Keratinocyte (primary cell): ENCODE data around the gene SYNDIG1. TPM values are rescaled to one million over a fixed set of nuclear protein-coding genes. Genes with fewer than 3 reads are reported as not detected.

Experiments
- DNase-seq: peaks from one replicate; pipeline ENCODE4 v3.0.0-alpha.2; 2011; ENCODE audit warnings: low read depth, missing footprints, low spot score
- FAIRE-seq: peaks from 2 replicates; lab custom pipeline; 2011; peaks lifted over from hg19 to GRCh38; lab: Jason Lieb, UNC
- H2AFZ ChIP-seq: 2 replicates; pipeline ENCODE4 v1.6.0; 2012; ENCODE audit warnings: low read length, control low read depth, inconsistent platforms; ENCODE audit not compliant: control insufficient read depth
- H3K27ac ChIP-seq: 2 replicates; pipeline ENCODE4 v1.5.1; 2011; ENCODE audit warnings: low read length; ENCODE audit not compliant: control insufficient read depth, insufficient read depth
- H3K27me3 ChIP-seq: 3 replicates; pipeline ENCODE4 v1.6.0; 2011; ENCODE audit warnings: low read length; ENCODE audit not compliant: control insufficient read depth, insufficient read depth; ENCODE audit errors: extremely low read depth
- H3K36me3 ChIP-seq, 2 experiments: 2 replicates in 1 of 2; 3 replicates in 1 of 2; pipeline ENCODE4 v1.5.1; 2011; ENCODE audit warnings: low read length in 2 of 2, mild to moderate bottlenecking in 1 of 2; ENCODE audit not compliant: control insufficient read depth in 2 of 2, insufficient read depth in 2 of 2; ENCODE audit errors: extremely low read depth in 1 of 2
- H3K4me1 ChIP-seq: 3 replicates; pipeline ENCODE4 v1.5.1; 2011; ENCODE audit warnings: low read length; ENCODE audit not compliant: control insufficient read depth, insufficient read depth; ENCODE audit errors: extremely low read depth
- H3K4me2 ChIP-seq: 3 replicates; pipeline ENCODE4 v1.6.0; 2011; ENCODE audit warnings: low read depth, low read length; ENCODE audit not compliant: control insufficient read depth, insufficient read depth; ENCODE audit errors: extremely low read depth
- H3K4me3 ChIP-seq, 3 experiments: fragments of 200-600 bp in 1 of 3; sonication (generic) in 1 of 3; 2 replicates in 2 of 3; 3 replicates in 1 of 3; pipeline ENCODE4 v1.5.1; 2011 to 2016; ENCODE audit warnings: low read length in 3 of 3, mild to moderate bottlenecking in 3 of 3, control low read depth in 2 of 3, inconsistent platforms in 1 of 3, low read depth in 1 of 3, mixed read lengths in 1 of 3, mixed run types in 1 of 3, moderate library complexity in 1 of 3; ENCODE audit not compliant: control insufficient read depth in 2 of 3, insufficient read depth in 2 of 3; ENCODE audit errors: extremely low read depth in 1 of 3
- H3K79me2 ChIP-seq: 2 replicates; pipeline ENCODE4 v1.6.0; 2012; ENCODE audit warnings: low read length; ENCODE audit not compliant: control insufficient read depth, insufficient read depth
- H3K9ac ChIP-seq: 3 replicates; pipeline ENCODE4 v1.6.0; 2011; ENCODE audit warnings: low read length; ENCODE audit not compliant: control insufficient read depth, insufficient read depth; ENCODE audit errors: extremely low read depth
- H3K9me1 ChIP-seq: 3 replicates; pipeline ENCODE4 v1.6.0; 2011; ENCODE audit warnings: low read length; ENCODE audit not compliant: control insufficient read depth, insufficient read depth; ENCODE audit errors: extremely low read depth
- H3K9me3 ChIP-seq: 2 replicates; pipeline ENCODE4 v1.5.1; 2012; ENCODE audit warnings: low read depth, low read length; ENCODE audit not compliant: control insufficient read depth
- H4K20me1 ChIP-seq: 3 replicates; pipeline ENCODE4 v1.6.0; 2011; ENCODE audit warnings: low read length; ENCODE audit not compliant: control insufficient read depth, insufficient read depth; ENCODE audit errors: extremely low read depth
- EZH2 ChIP-seq: IDR thresholded peaks from one replicate; pipeline ENCODE4 v1.6.1; 2012; ENCODE audit warnings: inconsistent platforms, mild to moderate bottlenecking, low read length, moderate library complexity
- dilution Hi-C: fragments of 300-500 bp; cut with MboI; formaldehyde crosslinking; loops from one replicate; pipeline ENCODE4 v1.7.0; 2020; ENCODE audit warnings: low sequenced_read_pairs; ENCODE audit not compliant: extremely low pct_ligation_motif_present
- polyA plus RNA-seq, 5 experiments: library from polyadenylated mRNA; depleted of rRNA in 3 of 5; stranded (reverse) in 3 of 5; stranded (forward) in 1 of 5; unstranded in 1 of 5; fragments of >200 nt; gene quantifications; 1 replicate in 1 of 5; 2 replicates in 3 of 5; 3 replicates in 1 of 5; pipeline versions ENCODE4 v1.2.1 to v1.2.3, GENCODE V29; 2011 to 2012; ENCODE audit warnings: missing spikeins in 2 of 5, low read depth in 1 of 5, low replicate concordance in 1 of 5
- TF ChIP-seq, protein P1 (sequence below), 3 experiments: IDR thresholded peaks in 1 of 3; conservative IDR thresholded peaks in 1 of 3; optimal IDR thresholded peaks in 1 of 3; 2 replicates in 2 of 3; 3 replicates in 1 of 3; pipeline versions ENCODE3 to v1.5.1; 2011; ENCODE audit warnings: low read length in 3 of 3, mild to moderate bottlenecking in 3 of 3, moderate library complexity in 2 of 3, control low read depth in 1 of 3, inconsistent platforms in 1 of 3; ENCODE audit not compliant: insufficient read depth in 2 of 3; ENCODE audit errors: extremely low read depth in 1 of 3

The SYNDIG1 gene
- polyA plus RNA-seq, 1 donor (not counting 4 experiments of a cell fraction or from before 2014, with no cell fraction given), result 0.38 TPM

GRCh38 chr20:24489193-24489592 is 19.8 kb downstream of the SYNDIG1 start:
- Histone ChIP-seq H3K36me3 (no peaks in the 10 kb centered on the region), H3K9me3 (peaks cover 5% of the 10 kb centered on the region), H3K4me3 (no peak overlapping the region), H3K27me3 (no peaks in the 10 kb centered on the region), H3K9ac (no peak overlapping the region), H4K20me1 (no peaks in the 10 kb centered on the region), H3K4me1 (no peaks in the 10 kb centered on the region), H3K27ac (no peak overlapping the region), H3K9me1 (no peaks in the 10 kb centered on the region), H3K79me2 (no peaks in the 10 kb centered on the region), H3K4me2 (no peak overlapping the region), H2AFZ (no peak overlapping the region)
- DNase-seq (no peak), FAIRE-seq (no peak)
- dilution Hi-C loops, result no loop called here
- TF ChIP-seq EZH2, result no peak
- TF ChIP-seq, protein P1, sequence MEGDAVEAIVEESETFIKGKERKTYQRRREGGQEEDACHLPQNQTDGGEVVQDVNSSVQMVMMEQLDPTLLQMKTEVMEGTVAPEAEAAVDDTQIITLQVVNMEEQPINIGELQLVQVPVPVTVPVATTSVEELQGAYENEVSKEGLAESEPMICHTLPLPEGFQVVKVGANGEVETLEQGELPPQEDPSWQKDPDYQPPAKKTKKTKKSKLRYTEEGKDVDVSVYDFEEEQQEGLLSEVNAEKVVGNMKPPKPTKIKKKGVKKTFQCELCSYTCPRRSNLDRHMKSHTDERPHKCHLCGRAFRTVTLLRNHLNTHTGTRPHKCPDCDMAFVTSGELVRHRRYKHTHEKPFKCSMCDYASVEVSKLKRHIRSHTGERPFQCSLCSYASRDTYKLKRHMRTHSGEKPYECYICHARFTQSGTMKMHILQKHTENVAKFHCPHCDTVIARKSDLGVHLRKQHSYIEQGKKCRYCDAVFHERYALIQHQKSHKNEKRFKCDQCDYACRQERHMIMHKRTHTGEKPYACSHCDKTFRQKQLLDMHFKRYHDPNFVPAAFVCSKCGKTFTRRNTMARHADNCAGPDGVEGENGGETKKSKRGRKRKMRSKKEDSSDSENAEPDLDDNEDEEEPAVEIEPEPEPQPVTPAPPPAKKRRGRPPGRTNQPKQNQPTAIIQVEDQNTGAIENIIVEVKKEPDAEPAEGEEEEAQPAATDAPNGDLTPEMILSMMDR (optimal IDR thresholded peaks at IDR 0.05 in 1 of 3, IDR thresholded peaks at IDR 0.05 in 1 of 3, conservative IDR thresholded peaks at IDR 0.05 in 1 of 3; ENCODE audit: extremely low read depth in 1 of 3, insufficient read depth in 2 of 3, low read length in 3 of 3), result no peak

GRCh38 chr20:24489631-24490260 is 20.3 kb downstream of the SYNDIG1 start:
- Histone ChIP-seq H3K4me2 (no peak overlapping the region), H4K20me1 (no peaks in the 10 kb centered on the region), H3K9ac (no peak overlapping the region), H3K79me2 (no peaks in the 10 kb centered on the region), H2AFZ (no peak overlapping the region), H3K9me3 (peaks cover 5% of the 10 kb centered on the region), H3K4me1 (no peaks in the 10 kb centered on the region), H3K9me1 (no peaks in the 10 kb centered on the region), H3K27ac (no peak overlapping the region), H3K36me3 (no peaks in the 10 kb centered on the region), H3K4me3 (no peak overlapping the region), H3K27me3 (no peaks in the 10 kb centered on the region)
- FAIRE-seq (no peak), DNase-seq (no peak)
- dilution Hi-C loops, result no loop called here
- TF ChIP-seq, protein P1 (optimal IDR thresholded peaks at IDR 0.05 in 1 of 3, IDR thresholded peaks at IDR 0.05 in 1 of 3, conservative IDR thresholded peaks at IDR 0.05 in 1 of 3; ENCODE audit: extremely low read depth in 1 of 3, insufficient read depth in 2 of 3, low read length in 3 of 3), result no peak
- no peak for TF ChIP-seq EZH2
